Cerebellar cortex (tissue), 1 donor: ENCODE measurements around the gene SH3PXD2A.

Experiments
- DNase-seq: peaks from one replicate; pipeline ENCODE4 v3.0.0-alpha.2; 2015; ENCODE audit warnings: low spot score

The SH3PXD2A gene

GRCh38 chr10:103812432-103812831 is 42.9 kb downstream of the SH3PXD2A start:
- no peak for DNase-seq

GRCh38 chr10:103812004-103812403 is 43.4 kb downstream of the SH3PXD2A start:
- DNase-seq: no peak

- DNase-seq: no peak
Measured at GRCh38 chr10:103811463-103811862, 43.9 kb downstream of the SH3PXD2A start.

GRCh38 chr10:103808780-103809179 is 46.6 kb downstream of the SH3PXD2A start:
- no peak for DNase-seq

- DNase-seq: no peak
Measured at GRCh38 chr10:103807996-103808395, 47.4 kb downstream of the SH3PXD2A start.

- DNase-seq: no peak
Measured at GRCh38 chr10:103806395-103807187, 48.8 kb downstream of the SH3PXD2A start.

- no peak for DNase-seq
Measured at GRCh38 chr10:103805781-103806180, 49.6 kb downstream of the SH3PXD2A start.

- no peak for DNase-seq
Measured at GRCh38 chr10:103804871-103805270, 50.5 kb downstream of the SH3PXD2A start.

- DNase-seq: no peak
Measured at GRCh38 chr10:103803941-103804340, 51.4 kb downstream of the SH3PXD2A start.

GRCh38 chr10:103802637-103803353 is 52.6 kb downstream of the SH3PXD2A start:
- DNase-seq: no peak

GRCh38 chr10:103802081-103802480 is 53.3 kb downstream of the SH3PXD2A start:
- no peak for DNase-seq

- no peak for DNase-seq
Measured at GRCh38 chr10:103800789-103801540, 54.4 kb downstream of the SH3PXD2A start.

GRCh38 chr10:103800089-103800488 is 55.3 kb downstream of the SH3PXD2A start:
- no peak for DNase-seq

GRCh38 chr10:103799341-103799740 is 56.0 kb downstream of the SH3PXD2A start:
- no peak for DNase-seq

- no peak for DNase-seq
Measured at GRCh38 chr10:103798511-103798910, 56.9 kb downstream of the SH3PXD2A start.

- DNase-seq: no peak
Measured at GRCh38 chr10:103797857-103798256, 57.5 kb downstream of the SH3PXD2A start.

- DNase-seq: no peak
Measured at GRCh38 chr10:103795634-103796270, 59.6 kb downstream of the SH3PXD2A start.

GRCh38 chr10:103794996-103795395 is 60.4 kb downstream of the SH3PXD2A start:
- DNase-seq: no peak

GRCh38 chr10:103793920-103794883 is 61.2 kb downstream of the SH3PXD2A start:
- DNase-seq: no peak

- no peak for DNase-seq
Measured at GRCh38 chr10:103793429-103793828, 61.9 kb downstream of the SH3PXD2A start.

- DNase-seq: no peak
Measured at GRCh38 chr10:103792547-103792946, 62.8 kb downstream of the SH3PXD2A start.
